T-cell (primary cell): ENCODE data around the gene TRUB2. TPM values are rescaled to one million over a fixed set of nuclear protein-coding genes. Genes with fewer than 3 reads are reported as not detected.

Experiments
- ATAC-seq, 4 experiments: fragments of 200-7000 bp in 3 of 4; fragments of 150-1000 bp in 1 of 4; cut with Tn5 transposase; replicated peaks in 1 of 4; 1 replicate in 3 of 4; 2 replicates in 1 of 4; pipeline ENCODE4 v1.10.0; 2021; ENCODE audit warnings: moderate library complexity in 3 of 4, mild to moderate bottlenecking in 2 of 4, moderate number of reproducible peaks in 1 of 4
- CTCF ChIA-PET, 2 donors: fragments of 300-600 bp; sonication (Branson Sonifier 250); formaldehyde crosslinking; loops; one replicate each; lab custom pipeline; 2022; ENCODE audit warnings: antibody characterized with exemption in 2 of 2; lab: Charles Lee
- POLR2A ChIA-PET, 2 donors: fragments of 300-600 bp; sonication (Branson Sonifier 250); formaldehyde crosslinking; loops; one replicate each; lab custom pipeline; 2022; ENCODE audit warnings: antibody characterized with exemption in 2 of 2; lab: Charles Lee
- DNase-seq, 35 experiments: peaks; one replicate each; pipeline versions ENCODE4 v3.0.0 to v3.0.0-alpha.2; 2013 to 2023
- H3K27ac ChIP-seq: one replicate; pipeline ENCODE4 v1.5.1; 2013; ENCODE audit warnings: low read length
- H3K27me3 ChIP-seq, 2 experiments: replicated peaks in 1 of 2; 1 replicate in 1 of 2; 2 replicates in 1 of 2; pipeline versions ENCODE4 v1.6.1 to v1.7.0; 2013; ENCODE audit warnings: low read length in 1 of 2, mixed read lengths in 1 of 2; ENCODE audit not compliant: control insufficient read depth in 2 of 2, insufficient read depth in 2 of 2; ENCODE audit errors: extremely low read depth in 1 of 2
- H3K36me3 ChIP-seq, 2 donors: 1 replicate in 1 of 2; 2 replicates in 1 of 2; pipeline versions ENCODE4 v1.6.1 to v1.7.0; 2013; ENCODE audit warnings: low read length in 1 of 2; ENCODE audit not compliant: control insufficient read depth in 2 of 2, insufficient read depth in 1 of 2; ENCODE audit errors: extremely low read depth in 1 of 2
- H3K4me1 ChIP-seq, 2 experiments: 1 replicate in 1 of 2; 2 replicates in 1 of 2; pipeline versions ENCODE4 v1.6.1 to v1.7.0; 2013; ENCODE audit warnings: low read length in 2 of 2, mixed read lengths in 1 of 2; ENCODE audit not compliant: insufficient read depth in 2 of 2, control insufficient read depth in 1 of 2; ENCODE audit errors: extremely low read depth in 1 of 2
- H3K4me3 ChIP-seq, 2 donors: 1 replicate in 1 of 2; 2 replicates in 1 of 2; pipeline versions ENCODE4 v1.5.1 to v1.7.0; 2013; ENCODE audit warnings: mild to moderate bottlenecking in 2 of 2, low read length in 1 of 2, moderate library complexity in 1 of 2; ENCODE audit not compliant: control insufficient read depth in 1 of 2; ENCODE audit errors: extremely low read depth in 1 of 2
- H3K9me3 ChIP-seq: 2 replicates; pipeline ENCODE4 v1.7.0; 2013
- H3K27ac Mint-ChIP-seq, 2 donors: one replicate each; pipeline ENCODE4 v1.8.0; 2020 to 2021; ENCODE audit warnings: mild to moderate bottlenecking in 2 of 2, mixed read lengths in 2 of 2
- H3K27me3 Mint-ChIP-seq, 2 donors: one replicate each; pipeline ENCODE4 v1.8.0; 2021 to 2022; ENCODE audit warnings: mixed read lengths in 2 of 2
- H3K36me3 Mint-ChIP-seq: one replicate; pipeline ENCODE4 v1.8.0; 2021; ENCODE audit warnings: mixed read lengths
- H3K4me1 Mint-ChIP-seq, 3 donors: one replicate each; pipeline ENCODE4 v1.8.0; 2020 to 2022; ENCODE audit warnings: mixed read lengths in 3 of 3, mild to moderate bottlenecking in 1 of 3
- H3K4me3 Mint-ChIP-seq, 3 donors: one replicate each; pipeline ENCODE4 v1.8.0; 2020 to 2022; ENCODE audit warnings: mild to moderate bottlenecking in 3 of 3, mixed read lengths in 3 of 3, moderate library complexity in 3 of 3
- H3K9me3 Mint-ChIP-seq, 3 donors: one replicate each; pipeline ENCODE4 v1.8.0; 2020 to 2022; ENCODE audit warnings: mixed read lengths in 3 of 3
- WGBS: methylation state at CpG from one replicate; pipeline ENCODE4 v1.1.5; 2013; ENCODE audit warnings: missing lambda C conversion rate; ENCODE audit not compliant: insufficient coverage; 5-methylcytosine and 5-hydroxymethylcytosine counted together
- total RNA-seq, 35 experiments: library from RNA in 6 of 35; stranded (reverse) in 6 of 35; fragments of 120-200 nt in 1 of 35; gene quantifications; one replicate each; pipeline versions ENCODE4 v1.2.1 to v1.2.4 and lab custom pipeline; 2013 to 2026

The TRUB2 gene
- total RNA-seq, 5 donors from 2014 or later (not counting 1 experiment from before 2014, with no cell fraction given): 12.4 to 22.9 (median 21.9) TPM

- Mint-ChIP-seq H3K4me1 (peaks cover 28 to 49% (median 39%) of the 10 kb centered on the region in 3 donors), H3K36me3 (peaks cover 22% of the 10 kb centered on the region), H3K27me3 (no peaks in the 10 kb centered on the region), H3K9me3 (no peaks in the 10 kb centered on the region), H3K4me3 (peak overlapping the region; percentile 93 to 97 (median 95)), H3K27ac (peak overlapping the region; percentile 96 to 98)
- H3K27me3 ChIP-seq: no peaks in the 10 kb centered on the region
- no peaks in the 10 kb centered on the region for H3K9me3 ChIP-seq
- CTCF ChIA-PET: interaction anchor here in 1 of 2 donors (0.6 to 1.2 kb wide), 2 partner anchors 26 to 542 kb away, joined by 3 to 8 read pairs; partner anchors contain the start of gene ENDOG
- H3K4me1 ChIP-seq: peaks cover 3 to 25% of the 10 kb centered on the region in 2 experiments
- H3K27ac ChIP-seq: peak overlapping the region; percentile 61
- peaks cover 0 to 11% of the 10 kb centered on the region in 2 donors for H3K36me3 ChIP-seq
- WGBS: 27% methylated on average over 23 of the region's 23 CpGs
- ATAC-seq (no peak), DNase-seq (peak in 1 of 35 experiments; percentile 7)
- POLR2A ChIA-PET: no interaction called here
- peak overlapping the region; percentile 66 to 78 for H3K4me3 ChIP-seq
Observed at GRCh38 chr9:128276574-128277270, 45.5 kb downstream of the TRUB2 start.

GRCh38 chr9:128276008-128276573 lies 46.2 kb downstream of the TRUB2 start, which contains the start of gene SWI5:
SWI5 (plus strand) TSS chr9:128276276.
- peak within 1 kb of the TSS; percentile 78 to 82 for H3K4me3 ChIP-seq
- Mint-ChIP-seq H3K4me1 (peaks cover 28 to 49% (median 39%) of the 10 kb centered on the region in 3 donors), H3K27ac (peak within 1 kb of the TSS; percentile 96 to 98), H3K4me3 (peak within 1 kb of the TSS; percentile 93 to 97 (median 95)), H3K36me3 (peaks cover 22% of the 10 kb centered on the region), H3K9me3 (no peaks in the 10 kb centered on the region), H3K27me3 (no peaks in the 10 kb centered on the region)
- peaks cover 3 to 25% of the 10 kb centered on the region in 2 experiments for H3K4me1 ChIP-seq
- no peaks in the 10 kb centered on the region for H3K27me3 ChIP-seq
- no peaks in the 10 kb centered on the region for H3K9me3 ChIP-seq
- WGBS: under 1% methylated on average over 38 of the region's 38 CpGs
- DNase-seq: peak; percentile 98 to 100 (median 100)
- peaks cover 0 to 17% of the 10 kb centered on the region in 2 donors for H3K36me3 ChIP-seq
- ATAC-seq: peak; percentile 96 to 97 (median 96)
- H3K27ac ChIP-seq: peak within 1 kb of the TSS; percentile 61
- ChIA-PET CTCF (interaction anchor here in 1 of 2 donors (0.6 to 1.2 kb wide), 2 partner anchors 26 to 542 kb away, joined by 3 to 8 read pairs; partner anchors contain the start of gene ENDOG), POLR2A (no interaction called here)

- CTCF ChIA-PET: interaction anchor here in 1 of 2 donors (1.2 kb wide), 1 partner anchor 25 kb away, joined by 8 read pairs; no protein-coding TSS in a partner anchor
- H3K4me1 ChIP-seq: peaks cover 3 to 25% of the 10 kb centered on the region in 2 experiments
- Mint-ChIP-seq H3K27ac (peak within 1 kb of the TSS; percentile 96 to 98), H3K4me1 (peaks cover 28 to 49% (median 39%) of the 10 kb centered on the region in 3 donors), H3K9me3 (no peaks in the 10 kb centered on the region), H3K4me3 (peak within 1 kb of the TSS; percentile 93 to 97 (median 95)), H3K27me3 (no peaks in the 10 kb centered on the region), H3K36me3 (peaks cover 29% of the 10 kb centered on the region)
- H3K27ac ChIP-seq: peak within 1 kb of the TSS; percentile 61
- peak in 3 of 35 experiments; percentile 4 to 37 (median 4) for DNase-seq
- POLR2A ChIA-PET: no interaction called here
- under 1% methylated on average over 44 of the region's 57 CpGs for WGBS
- no peaks in the 10 kb centered on the region for H3K27me3 ChIP-seq
- peaks cover 0 to 24% of the 10 kb centered on the region in 2 donors for H3K36me3 ChIP-seq
- peak within 1 kb of the TSS; percentile 78 to 82 for H3K4me3 ChIP-seq
- H3K9me3 ChIP-seq: no peaks in the 10 kb centered on the region
- peak; percentile 61 to 66 (median 63) for ATAC-seq
Observed at GRCh38 chr9:128275198-128276007, 46.8 kb downstream of the TRUB2 start, which contains the start of gene GOLGA2. GOLGA2 (minus strand) TSS chr9:128276007; CDS start chr9:128275976, 31 bp downstream.

GRCh38 chr9:128274245-128274644 lies 48.0 kb downstream of the TRUB2 start:
- H3K27ac Mint-ChIP-seq: no peak overlapping the region
- no peak for ATAC-seq
- DNase-seq: no peak
- no peak overlapping the region for H3K4me3 ChIP-seq
- CTCF ChIA-PET: interaction anchor here in 1 of 2 donors (0.5 kb wide), 1 partner anchor 1713 kb away, joined by 3 read pairs; no protein-coding TSS in a partner anchor
- peaks cover 0 to 27% of the 10 kb centered on the region in 2 donors for H3K36me3 ChIP-seq
- POLR2A ChIA-PET: interaction anchor here in 1 of 2 donors (0.6 kb wide), 1 partner anchor 34 kb away, joined by 3 read pairs; no protein-coding TSS in a partner anchor
- peaks cover 3 to 25% of the 10 kb centered on the region in 2 experiments for H3K4me1 ChIP-seq
- H3K36me3 Mint-ChIP-seq: peaks cover 24% of the 10 kb centered on the region
- no peaks in the 10 kb centered on the region for H3K27me3 ChIP-seq
- no peaks in the 10 kb centered on the region for H3K9me3 Mint-ChIP-seq
- H3K4me1 Mint-ChIP-seq: peaks cover 26 to 42% (median 37%) of the 10 kb centered on the region in 3 donors
- no CpG with 5 or more reads among the region's 8 CpGs for WGBS
- H3K9me3 ChIP-seq: no peaks in the 10 kb centered on the region
- no peak overlapping the region for H3K27ac ChIP-seq
- peak overlapping the region; percentile 93 to 97 (median 95) for H3K4me3 Mint-ChIP-seq
- H3K27me3 Mint-ChIP-seq: no peaks in the 10 kb centered on the region

GRCh38 chr9:128271512-128271911 lies 50.7 kb downstream of the TRUB2 start:
- ATAC-seq (no peak), DNase-seq (no peak)
- no peaks in the 10 kb centered on the region for H3K9me3 Mint-ChIP-seq
- peaks cover 30% of the 10 kb centered on the region for H3K36me3 Mint-ChIP-seq
- Histone ChIP-seq H3K9me3 (no peaks in the 10 kb centered on the region), H3K27me3 (no peaks in the 10 kb centered on the region), H3K27ac (no peak overlapping the region), H3K4me1 (peaks cover 3 to 16% of the 10 kb centered on the region in 2 experiments), H3K4me3 (no peak overlapping the region), H3K36me3 (peaks cover 10 to 38% of the 10 kb centered on the region in 2 donors)
- CTCF ChIA-PET: interaction anchor here in 1 of 2 donors (0.7 kb wide), 2 partner anchors 334 to 1692 kb away, joined by 4 to 11 read pairs; partner anchors contain the start of gene DPM2
- H3K4me1 Mint-ChIP-seq: peaks cover 13 to 26% (median 26%) of the 10 kb centered on the region in 3 donors
- 93% methylated on average over 3 of the region's 5 CpGs for WGBS
- no peak overlapping the region for H3K27ac Mint-ChIP-seq
- POLR2A ChIA-PET: no interaction called here
- H3K4me3 Mint-ChIP-seq: no peak overlapping the region
- H3K27me3 Mint-ChIP-seq: no peaks in the 10 kb centered on the region
